Activated B cell treated with CpG ODN at 0.5 μM for 24 hours (primary cell): ENCODE data around the gene MED16. TPM values are rescaled to one million over a fixed set of nuclear protein-coding genes. Genes with fewer than 3 reads are reported as not detected.

Source experiments
- ATAC-seq: fragments of 200-7000 bp; cut with Tn5 transposase; one replicate; pipeline ENCODE4 v1.10.0; 2021; ENCODE audit warnings: low read depth, mild to moderate bottlenecking, moderate library complexity
- CTCF ChIA-PET: fragments of 350-600 bp; sonication (Branson Sonifier 250); formaldehyde crosslinking; loops from one replicate; lab custom pipeline; 2021; ENCODE audit warnings: antibody characterized with exemption; lab: Charles Lee
- POLR2A ChIA-PET: fragments of 350-600 bp; sonication (Branson Sonifier 250); formaldehyde crosslinking; loops from one replicate; lab custom pipeline; 2021; ENCODE audit warnings: antibody characterized with exemption; lab: Charles Lee
- DNase-seq: peaks from one replicate; pipeline ENCODE4 v3.0.0; 2022
- H3K27ac Mint-ChIP-seq: one replicate; pipeline ENCODE4 v1.8.0; 2020; ENCODE audit warnings: mixed read lengths
- H3K27me3 Mint-ChIP-seq: one replicate; pipeline ENCODE4 v1.8.0; 2021; ENCODE audit warnings: mixed read lengths
- H3K36me3 Mint-ChIP-seq: one replicate; pipeline ENCODE4 v1.8.0; 2021; ENCODE audit warnings: low read depth, mixed read lengths
- H3K4me1 Mint-ChIP-seq: one replicate; pipeline ENCODE4 v1.8.0; 2021; ENCODE audit warnings: mixed read lengths
- H3K4me3 Mint-ChIP-seq: one replicate; pipeline ENCODE4 v1.8.0; 2020; ENCODE audit warnings: mild to moderate bottlenecking, mixed read lengths
- H3K9me3 Mint-ChIP-seq: one replicate; pipeline ENCODE4 v1.8.0; 2020; ENCODE audit warnings: mixed read lengths
- intact Hi-C: fragments of 100-400 bp; cut with micrococcal nuclease; formaldehyde crosslinking; loops from one replicate; pipeline ENCODE4 v1.15.1; 2024
- total RNA-seq: library from RNA; stranded (reverse); gene quantifications from 2 replicates; pipeline ENCODE4 v1.2.3, GENCODE V29; 2022
- TF ChIP-seq, protein P1 (sequence below): fragments of 200-600 bp; IDR thresholded peaks from one replicate; pipeline ENCODE4 v1.8.0; 2022; ENCODE audit warnings: antibody characterized with exemption, mild to moderate bottlenecking

The MED16 gene
- total RNA-seq, 1 donor from 2014 or later = 79.3 TPM

DNA sequence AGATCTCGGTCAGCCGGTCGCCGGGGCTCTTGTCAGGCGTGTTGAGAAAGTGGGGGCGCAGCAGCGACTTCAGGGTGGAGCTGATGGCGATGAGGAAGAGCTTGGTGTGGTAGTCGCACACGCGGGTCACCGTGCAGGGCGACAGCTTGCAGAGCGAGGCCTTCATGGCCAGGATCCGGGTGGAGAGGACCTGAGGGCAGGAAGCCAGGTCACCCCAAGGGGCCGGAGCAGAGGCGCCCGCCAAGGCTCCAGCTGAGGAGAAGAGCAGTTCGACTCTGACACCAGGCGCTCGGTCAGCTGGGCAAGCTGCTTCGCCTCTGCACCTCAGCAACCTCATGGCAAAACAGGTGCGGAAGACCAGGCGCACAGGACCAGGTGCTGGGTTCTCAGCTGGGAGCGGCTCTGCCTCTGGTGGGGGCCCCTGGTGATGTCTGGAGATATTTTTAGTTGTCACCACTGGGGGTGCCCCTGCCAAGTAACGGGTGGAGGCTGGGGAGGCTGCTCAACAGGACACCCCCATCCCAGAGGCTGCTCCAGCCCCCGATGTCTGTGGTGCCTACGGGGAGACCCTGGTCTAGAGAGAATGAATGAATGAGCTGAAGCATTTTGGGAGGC is 17.6 kb downstream of the MED16 start:
- no peak overlapping the region for H3K27ac Mint-ChIP-seq
- CTCF ChIA-PET = no interaction called here
- POLR2A ChIA-PET = interaction anchor here (0.5 to 1.3 kb wide), 3 partner anchors 18 to 152 kb away, joined by 3 to 6 read pairs (median 5); partner anchors contain the start of genes MED16 and RNU6-9
- no peaks in the 10 kb centered on the region for H3K27me3 Mint-ChIP-seq
- H3K4me3 Mint-ChIP-seq = no peak overlapping the region
- peaks cover 8% of the 10 kb centered on the region for H3K4me1 Mint-ChIP-seq
- no peaks in the 10 kb centered on the region for H3K9me3 Mint-ChIP-seq
- H3K36me3 Mint-ChIP-seq = peaks cover 33% of the 10 kb centered on the region
- TF ChIP-seq, protein P1, sequence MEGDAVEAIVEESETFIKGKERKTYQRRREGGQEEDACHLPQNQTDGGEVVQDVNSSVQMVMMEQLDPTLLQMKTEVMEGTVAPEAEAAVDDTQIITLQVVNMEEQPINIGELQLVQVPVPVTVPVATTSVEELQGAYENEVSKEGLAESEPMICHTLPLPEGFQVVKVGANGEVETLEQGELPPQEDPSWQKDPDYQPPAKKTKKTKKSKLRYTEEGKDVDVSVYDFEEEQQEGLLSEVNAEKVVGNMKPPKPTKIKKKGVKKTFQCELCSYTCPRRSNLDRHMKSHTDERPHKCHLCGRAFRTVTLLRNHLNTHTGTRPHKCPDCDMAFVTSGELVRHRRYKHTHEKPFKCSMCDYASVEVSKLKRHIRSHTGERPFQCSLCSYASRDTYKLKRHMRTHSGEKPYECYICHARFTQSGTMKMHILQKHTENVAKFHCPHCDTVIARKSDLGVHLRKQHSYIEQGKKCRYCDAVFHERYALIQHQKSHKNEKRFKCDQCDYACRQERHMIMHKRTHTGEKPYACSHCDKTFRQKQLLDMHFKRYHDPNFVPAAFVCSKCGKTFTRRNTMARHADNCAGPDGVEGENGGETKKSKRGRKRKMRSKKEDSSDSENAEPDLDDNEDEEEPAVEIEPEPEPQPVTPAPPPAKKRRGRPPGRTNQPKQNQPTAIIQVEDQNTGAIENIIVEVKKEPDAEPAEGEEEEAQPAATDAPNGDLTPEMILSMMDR = no peak
- intact Hi-C loops = no loop called here
- ATAC-seq = no peak
- DNase-seq = no peak

DNA sequence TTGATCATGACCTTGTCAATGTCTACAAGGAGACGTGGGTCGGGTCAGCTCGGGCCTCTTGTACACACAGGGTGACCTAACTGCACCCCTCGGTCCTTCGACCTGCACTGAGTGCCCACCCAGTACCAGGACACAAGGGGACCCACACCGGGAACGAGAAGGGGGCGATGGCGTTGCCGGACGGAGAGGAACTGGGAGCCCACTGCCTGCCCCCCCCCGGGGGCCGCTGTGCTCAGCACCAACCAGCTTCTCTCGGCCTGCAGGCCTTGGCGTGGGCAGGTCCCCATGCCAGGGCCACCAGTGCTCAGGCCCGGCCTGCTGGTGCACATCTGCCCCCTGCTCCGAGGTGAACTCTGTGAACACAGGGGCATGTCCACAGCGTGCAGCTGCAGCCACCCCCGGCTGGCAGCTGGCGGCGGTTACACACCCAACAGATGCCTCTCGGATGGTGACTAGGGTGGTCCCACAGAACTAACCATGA is 19.4 kb downstream of the MED16 start:
- H3K9me3 Mint-ChIP-seq = no peaks in the 10 kb centered on the region
- H3K27ac Mint-ChIP-seq = no peak overlapping the region
- intact Hi-C loops = loop anchor here (2.0 kb wide), 1 partner anchor 19 kb away; the partner anchor contains the start of genes MED16 and RNU6-9
- ATAC-seq (no peak), DNase-seq (no peak)
- ChIA-PET CTCF (no interaction called here), POLR2A (interaction anchor here (1.2 to 1.4 kb wide), 2 partner anchors 10 to 34 kb away, joined by 3 to 4 read pairs; no protein-coding TSS in a partner anchor)
- H3K36me3 Mint-ChIP-seq = peaks cover 39% of the 10 kb centered on the region
- H3K27me3 Mint-ChIP-seq = no peaks in the 10 kb centered on the region
- TF ChIP-seq, protein P1 = no peak
- H3K4me1 Mint-ChIP-seq = peaks cover 8% of the 10 kb centered on the region
- no peak overlapping the region for H3K4me3 Mint-ChIP-seq

DNA sequence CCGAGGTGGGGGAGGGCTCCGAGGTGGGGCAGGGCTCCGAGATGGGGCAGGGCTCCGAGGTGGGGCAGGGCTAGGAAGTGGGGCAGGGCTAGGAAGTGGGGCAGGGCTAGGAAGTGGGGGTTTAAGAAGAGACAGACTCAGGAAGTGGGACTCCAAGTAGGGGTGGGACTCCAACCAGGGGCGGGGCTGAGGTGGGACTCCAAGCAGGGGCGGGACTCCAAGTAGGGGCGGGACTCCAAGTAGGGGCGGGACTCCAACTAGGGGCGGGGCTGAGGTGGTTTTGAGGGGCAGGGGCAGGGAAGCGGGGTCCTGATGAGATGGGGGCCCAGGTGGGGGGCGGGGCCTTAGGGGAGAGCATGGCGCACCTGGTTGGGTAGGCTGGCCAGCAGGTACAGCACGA is 19.9 kb downstream of the MED16 start:
- H3K4me3 Mint-ChIP-seq = no peak overlapping the region
- ChIA-PET CTCF (no interaction called here), POLR2A (interaction anchor here (1.2 to 1.4 kb wide), 2 partner anchors 9 to 34 kb away, joined by 3 to 4 read pairs; no protein-coding TSS in a partner anchor)
- peaks cover 42% of the 10 kb centered on the region for H3K36me3 Mint-ChIP-seq
- H3K27ac Mint-ChIP-seq = no peak overlapping the region
- H3K27me3 Mint-ChIP-seq = no peaks in the 10 kb centered on the region
- H3K9me3 Mint-ChIP-seq = no peaks in the 10 kb centered on the region
- TF ChIP-seq, protein P1 = no peak
- intact Hi-C loops = loop anchor here (2.0 kb wide), 1 partner anchor 20 kb away; the partner anchor contains the start of genes MED16 and RNU6-9
- peak; percentile 77 for ATAC-seq
- H3K4me1 Mint-ChIP-seq = peaks cover 8% of the 10 kb centered on the region
- DNase-seq = no peak

DNA sequence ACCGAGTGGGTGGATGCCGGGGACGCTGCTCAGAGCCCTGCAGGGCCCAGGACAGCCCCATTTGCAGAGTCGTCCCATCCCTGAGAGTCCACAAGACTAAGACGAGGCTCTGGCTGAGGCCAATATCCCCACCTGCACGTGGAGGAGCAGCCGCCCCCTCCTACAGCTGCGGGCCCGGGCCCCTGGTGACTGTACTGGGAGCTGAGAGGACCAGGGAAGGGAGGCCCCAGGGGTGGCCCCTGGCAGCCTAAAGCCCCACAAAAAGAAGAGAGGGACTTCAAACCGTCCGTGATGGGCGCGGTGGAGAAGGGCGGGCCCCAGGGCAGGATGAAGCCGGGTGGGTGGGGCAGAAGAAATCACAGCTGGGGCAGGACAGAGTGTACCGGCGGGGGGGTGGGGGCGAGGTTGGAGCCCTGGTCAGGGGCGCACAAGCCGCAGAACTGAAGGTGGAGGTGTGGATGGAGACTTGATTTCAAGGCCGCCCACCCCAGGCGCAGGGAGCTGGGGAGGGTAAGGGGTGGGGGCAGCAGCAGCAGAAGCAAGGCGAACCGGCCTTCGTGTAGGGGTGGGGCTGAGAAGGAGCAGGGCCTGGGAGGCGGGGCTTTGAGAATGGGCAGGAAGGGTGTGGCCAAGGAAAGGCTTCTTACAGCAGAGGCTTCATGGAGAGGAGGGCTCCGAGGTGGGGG is 20.6 kb downstream of the MED16 start:
- H3K27me3 Mint-ChIP-seq = no peaks in the 10 kb centered on the region
- TF ChIP-seq, protein P1 = no peak
- H3K36me3 Mint-ChIP-seq = peaks cover 47% of the 10 kb centered on the region
- intact Hi-C loops = loop anchor here (2.0 kb wide), 1 partner anchor 20 kb away; the partner anchor contains the start of genes MED16 and RNU6-9
- peak overlapping the region; percentile 56 for H3K27ac Mint-ChIP-seq
- ATAC-seq = peak; percentile 85
- H3K9me3 Mint-ChIP-seq = no peaks in the 10 kb centered on the region
- POLR2A ChIA-PET = interaction anchor here (0.5 to 1.4 kb wide), 5 partner anchors 9 to 134 kb away, joined by 3 to 4 read pairs (median 3); no protein-coding TSS in a partner anchor
- CTCF ChIA-PET = no interaction called here
- H3K4me1 Mint-ChIP-seq = peaks cover 8% of the 10 kb centered on the region
- DNase-seq = peak; percentile 49
- H3K4me3 Mint-ChIP-seq = peak overlapping the region; percentile 32
